Activated T-helper 17 cell treated with anti-CD3 and anti-CD28 coated beads, Interleukin-2, amount 50 U/mL, for 72 hours (primary cell): ENCODE results near the gene SORCS2. TPM values are rescaled to one million over a fixed set of nuclear protein-coding genes. Genes with fewer than 3 reads are reported as not detected.

Experiments
- ATAC-seq: fragments of 150-1000 bp; cut with Tn5 transposase; replicated peaks from 2 replicates; pipeline ENCODE4 v1.10.0; 2021; ENCODE audit warnings: mild to moderate bottlenecking, moderate library complexity
- H3K27ac Mint-ChIP-seq: one replicate; pipeline ENCODE4 v1.8.0; 2022; ENCODE audit warnings: mixed read lengths
- H3K27me3 Mint-ChIP-seq: one replicate; pipeline ENCODE4 v1.8.0; 2022; ENCODE audit warnings: mixed read lengths
- H3K36me3 Mint-ChIP-seq: one replicate; pipeline ENCODE4 v1.8.0; 2022; ENCODE audit warnings: low read depth, mild to moderate bottlenecking, mixed read lengths
- H3K4me1 Mint-ChIP-seq: one replicate; pipeline ENCODE4 v1.8.0; 2022; ENCODE audit warnings: mixed read lengths
- H3K4me3 Mint-ChIP-seq: one replicate; pipeline ENCODE4 v1.8.0; 2022; ENCODE audit warnings: mild to moderate bottlenecking, mixed read lengths
- H3K9me3 Mint-ChIP-seq: one replicate; pipeline ENCODE4 v1.8.0; 2022; ENCODE audit warnings: mixed read lengths
- total RNA-seq, 2 donors: library from RNA; stranded (reverse); gene quantifications; one replicate each; pipeline ENCODE4 v1.2.3, GENCODE V29; 2022

The SORCS2 gene
- total RNA-seq, 2 donors from 2014 or later, result 0.04 to 0.26 TPM

- peaks cover 14% of the 10 kb centered on the region for H3K4me1 Mint-ChIP-seq
- no peak overlapping the region for H3K27ac Mint-ChIP-seq
- peaks cover 67% of the 10 kb centered on the region for H3K36me3 Mint-ChIP-seq
- no peaks in the 10 kb centered on the region for H3K27me3 Mint-ChIP-seq
- H3K9me3 Mint-ChIP-seq, result no peaks in the 10 kb centered on the region
- H3K4me3 Mint-ChIP-seq, result no peak overlapping the region
- no peak for ATAC-seq
These were observed 595.4 kb downstream of the SORCS2 start for GRCh38 chr4:7787681-7788141.

GRCh38 chr4:7788193-7788592 lies 595.9 kb downstream of the SORCS2 start:
- H3K4me1 Mint-ChIP-seq, result peaks cover 12% of the 10 kb centered on the region
- ATAC-seq, result no peak
- H3K4me3 Mint-ChIP-seq, result no peak overlapping the region
- H3K9me3 Mint-ChIP-seq, result no peaks in the 10 kb centered on the region
- H3K27ac Mint-ChIP-seq, result no peak overlapping the region
- H3K27me3 Mint-ChIP-seq, result no peaks in the 10 kb centered on the region
- peaks cover 67% of the 10 kb centered on the region for H3K36me3 Mint-ChIP-seq

- peaks cover 6% of the 10 kb centered on the region for H3K4me1 Mint-ChIP-seq
- peaks cover 73% of the 10 kb centered on the region for H3K36me3 Mint-ChIP-seq
- no peak overlapping the region for H3K4me3 Mint-ChIP-seq
- no peaks in the 10 kb centered on the region for H3K27me3 Mint-ChIP-seq
- H3K27ac Mint-ChIP-seq, result no peak overlapping the region
- ATAC-seq, result no peak
- no peaks in the 10 kb centered on the region for H3K9me3 Mint-ChIP-seq
These were observed 596.5 kb downstream of the SORCS2 start for GRCh38 chr4:7788694-7789425.

- Mint-ChIP-seq H3K4me3 (no peak overlapping the region), H3K9me3 (no peaks in the 10 kb centered on the region), H3K4me1 (peaks cover 3% of the 10 kb centered on the region), H3K36me3 (peaks cover 67% of the 10 kb centered on the region), H3K27me3 (no peaks in the 10 kb centered on the region), H3K27ac (peak overlapping the region; percentile 58)
- ATAC-seq, result no peak
These were observed 597.7 kb downstream of the SORCS2 start for GRCh38 chr4:7790023-7790422.

GRCh38 chr4:7790999-7791398 lies 598.7 kb downstream of the SORCS2 start:
- peaks cover 60% of the 10 kb centered on the region for H3K36me3 Mint-ChIP-seq
- no peaks in the 10 kb centered on the region for H3K27me3 Mint-ChIP-seq
- H3K4me1 Mint-ChIP-seq, result no peaks in the 10 kb centered on the region
- no peak for ATAC-seq
- H3K9me3 Mint-ChIP-seq, result no peaks in the 10 kb centered on the region
- no peak overlapping the region for H3K4me3 Mint-ChIP-seq
- no peak overlapping the region for H3K27ac Mint-ChIP-seq

Other genes with a start within 250 kb of the SORCS2 start
- gene TADA2B, start 149.2 kb upstream of the SORCS2 start, total RNA-seq, result 10 to 100 TPM in 1 of 2 donors, 1 to 10 TPM in 1; 8.5 to 13.0 TPM
- gene GRPEL1, start 124.5 kb upstream of the SORCS2 start, total RNA-seq, result 10 to 100 TPM; 56.3 to 92.5 TPM
- gene PSAPL1, start 242.4 kb downstream of the SORCS2 start, total RNA-seq, result not detected